MCF 10A (cell line): ENCODE results near the gene ANKRD11. TPM values are rescaled to one million over a fixed set of nuclear protein-coding genes. Genes with fewer than 3 reads are reported as not detected.

Experiments
- BruUV-seq: library from RNA; stranded (reverse); fragments of 400-500 nt; replicated peaks from 2 replicates; lab custom pipeline; 2021; lab: Mats Ljungman, UMichigan
- CTCF ChIA-PET: fragments of 300-600 bp; sonication (Branson Sonifier 250); formaldehyde crosslinking; extraction: SDS; loops from one replicate; lab custom pipeline; 2021; ENCODE audit warnings: antibody characterized with exemption, inconsistent platforms; lab: Yijun Ruan, JAX
- POLR2A ChIA-PET: fragments of 300-600, 350-650 bp; sonication (Branson Sonifier 250); formaldehyde crosslinking; extraction: SDS; loops from one replicate; lab custom pipeline; 2020; ENCODE audit warnings: antibody characterized with exemption, inconsistent platforms; lab: Yijun Ruan, JAX
- DNase-seq: peaks from one replicate; pipeline ENCODE4 v3.0.0-alpha.2; 2018; ENCODE audit not compliant: unreplicated experiment
- H3K27ac Mint-ChIP-seq: one replicate; pipeline ENCODE4 v1.8.0; 2022; ENCODE audit warnings: mild to moderate bottlenecking, low read depth, mixed read lengths; ENCODE audit not compliant: unreplicated experiment
- H3K27me3 Mint-ChIP-seq: one replicate; pipeline ENCODE4 v1.8.0; 2022; ENCODE audit warnings: mixed read lengths; ENCODE audit not compliant: insufficient read depth, unreplicated experiment
- H3K36me3 Mint-ChIP-seq: one replicate; pipeline ENCODE4 v1.8.0; 2022; ENCODE audit warnings: mild to moderate bottlenecking, moderate library complexity, mixed read lengths; ENCODE audit not compliant: insufficient read depth, unreplicated experiment
- H3K4me1 Mint-ChIP-seq: one replicate; pipeline ENCODE4 v1.8.0; 2022; ENCODE audit warnings: mixed read lengths; ENCODE audit not compliant: insufficient read depth, unreplicated experiment
- H3K4me3 Mint-ChIP-seq: one replicate; pipeline ENCODE4 v1.8.0; 2022; ENCODE audit warnings: mild to moderate bottlenecking, moderate library complexity, mixed read lengths; ENCODE audit not compliant: unreplicated experiment
- H3K9me3 Mint-ChIP-seq: one replicate; pipeline ENCODE4 v1.8.0; 2022; ENCODE audit warnings: mixed read lengths; ENCODE audit not compliant: unreplicated experiment
- CTCF ChIP-seq: fragments of 200-600 bp; IDR thresholded peaks from one replicate; pipeline ENCODE4 v1.8.0; 2022; ENCODE audit warnings: antibody characterized with exemption, mild to moderate bottlenecking; ENCODE audit not compliant: unreplicated experiment
- intact Hi-C: fragments of 100-400 bp; cut with micrococcal nuclease; formaldehyde crosslinking; loops from 2 replicates; pipeline ENCODE4 v1.14.1; 2022
- total RNA-seq: library from RNA; stranded (reverse); gene quantifications from 2 replicates; pipeline ENCODE4 v1.2.3, GENCODE V29; 2022

ANKRD11 gene
- total RNA-seq, 1 experiment from 2014 or later: 237 TPM

GRCh38 chr16:89315791-89316581 lies 174.4 kb downstream of the ANKRD11 start:
- TF ChIP-seq CTCF: no peak
- Mint-ChIP-seq H3K36me3 (peaks cover 52% of the 10 kb centered on the region), H3K9me3 (no peaks in the 10 kb centered on the region), H3K27ac (peak overlapping the region; percentile 85), H3K4me3 (peak overlapping the region; percentile 57), H3K27me3 (no peaks in the 10 kb centered on the region), H3K4me1 (peaks cover 79% of the 10 kb centered on the region)
- intact Hi-C loops: no loop called here
- DNase-seq: peak; percentile 83
- POLR2A ChIA-PET: interaction anchor here (0.6 to 1.6 kb wide), 5 partner anchors 10 to 545 kb away, joined by 3 to 17 read pairs (median 3); partner anchors contain the start of gene SPG7
- BruUV-seq: TSS peak; percentile 13
- CTCF ChIA-PET: interaction anchor here (0.6 to 1.1 kb wide), 5 partner anchors 27 to 191 kb away, joined by 3 to 4 read pairs (median 3); no protein-coding TSS in a partner anchor

GRCh38 chr16:89315271-89315670 lies 175.1 kb downstream of the ANKRD11 start:
- BruUV-seq: no TSS peak
- no peaks in the 10 kb centered on the region for H3K9me3 Mint-ChIP-seq
- no peak for TF ChIP-seq CTCF
- H3K36me3 Mint-ChIP-seq: peaks cover 46% of the 10 kb centered on the region
- H3K27ac Mint-ChIP-seq: peak overlapping the region; percentile 85
- peaks cover 72% of the 10 kb centered on the region for H3K4me1 Mint-ChIP-seq
- peak overlapping the region; percentile 57 for H3K4me3 Mint-ChIP-seq
- intact Hi-C loops: no loop called here
- no peaks in the 10 kb centered on the region for H3K27me3 Mint-ChIP-seq
- no peak for DNase-seq
- ChIA-PET CTCF (interaction anchor here (0.6 to 1.1 kb wide), 4 partner anchors 27 to 184 kb away, joined by 3 read pairs; no protein-coding TSS in a partner anchor), POLR2A (interaction anchor here (1.0 to 1.6 kb wide), 3 partner anchors 10 to 193 kb away, joined by 3 to 17 read pairs (median 4); partner anchors contain the start of gene SPG7)

- intact Hi-C loops: no loop called here
- Mint-ChIP-seq H3K36me3 (peaks cover 49% of the 10 kb centered on the region), H3K27ac (peak overlapping the region; percentile 69), H3K27me3 (no peaks in the 10 kb centered on the region), H3K4me3 (no peak overlapping the region), H3K4me1 (peaks cover 68% of the 10 kb centered on the region), H3K9me3 (no peaks in the 10 kb centered on the region)
- no peak for TF ChIP-seq CTCF
- no TSS peak for BruUV-seq
- POLR2A ChIA-PET: interaction anchor here (0.9 to 3.8 kb wide), 5 partner anchors 9 to 194 kb away, joined by 3 to 27 read pairs (median 5); partner anchors contain the start of gene SPG7
- no peak for DNase-seq
- CTCF ChIA-PET: interaction anchor here (1.1 kb wide), 1 partner anchor 26 kb away, joined by 3 read pairs; no protein-coding TSS in a partner anchor
Measured at GRCh38 chr16:89314854-89315253, 175.5 kb downstream of the ANKRD11 start.

GRCh38 chr16:89314357-89314756 lies 176.0 kb downstream of the ANKRD11 start:
- DNase-seq: no peak
- CTCF ChIA-PET: interaction anchor here (0.6 kb wide), 1 partner anchor 11 kb away, joined by 3 read pairs; no protein-coding TSS in a partner anchor
- Mint-ChIP-seq H3K36me3 (peaks cover 52% of the 10 kb centered on the region), H3K9me3 (no peaks in the 10 kb centered on the region), H3K4me3 (no peak overlapping the region), H3K4me1 (peaks cover 63% of the 10 kb centered on the region), H3K27ac (peak overlapping the region; percentile 69), H3K27me3 (no peaks in the 10 kb centered on the region)
- POLR2A ChIA-PET: interaction anchor here (0.9 to 3.8 kb wide), 5 partner anchors 10 to 194 kb away, joined by 3 to 27 read pairs (median 5); partner anchors contain the start of gene SPG7
- no peak for TF ChIP-seq CTCF
- intact Hi-C loops: no loop called here
- BruUV-seq: no TSS peak
